ENCODE data around the gene PYDC1.

The PYDC1 gene

GRCh38 chr16:31183432-31184428 lies 33.2 kb downstream of the PYDC1 start:
- no peak overlapping the region for H3K4me3 ChIP-seq (ENCODE audit: severe bottlenecking)
- H3K27ac ChIP-seq (ENCODE audit: poor library complexity, severe bottlenecking), result no peak overlapping the region
- DNase-seq (ENCODE audit: low spot score) (peak; percentile 21), ATAC-seq (ENCODE audit: low read depth) (no peak)
- no peak for TF ChIP-seq CTCF (IDR thresholded peaks at IDR 0.05; ENCODE audit: poor library complexity, severe bottlenecking)
- no peaks in the 10 kb centered on the region for H3K27me3 ChIP-seq (ENCODE audit: insufficient read depth, poor library complexity, severe bottlenecking)
- peaks cover 80% of the 10 kb centered on the region for H3K36me3 ChIP-seq (ENCODE audit: low read depth)
- H3K4me1 ChIP-seq (ENCODE audit: insufficient read depth, poor library complexity, severe bottlenecking), result no peaks in the 10 kb centered on the region
- no peaks in the 10 kb centered on the region for H3K9me3 ChIP-seq (ENCODE audit: severe bottlenecking)

GRCh38 chr16:31182391-31182790 lies 34.5 kb downstream of the PYDC1 start:
- Histone ChIP-seq H3K4me3 (ENCODE audit: severe bottlenecking) (peak overlapping the region; percentile 81), H3K9me3 (ENCODE audit: severe bottlenecking) (no peaks in the 10 kb centered on the region), H3K27me3 (ENCODE audit: insufficient read depth, poor library complexity, severe bottlenecking) (no peaks in the 10 kb centered on the region), H3K4me1 (ENCODE audit: insufficient read depth, poor library complexity, severe bottlenecking) (no peaks in the 10 kb centered on the region), H3K36me3 (ENCODE audit: low read depth) (peaks cover 66% of the 10 kb centered on the region), H3K27ac (ENCODE audit: poor library complexity, severe bottlenecking) (peak overlapping the region; percentile 77)
- TF ChIP-seq CTCF (IDR thresholded peaks at IDR 0.05; ENCODE audit: poor library complexity, severe bottlenecking), result no peak
- no peak for ATAC-seq (ENCODE audit: low read depth)
- no peak for DNase-seq (ENCODE audit: low spot score)

GRCh38 chr16:31181102-31181830 lies 35.7 kb downstream of the PYDC1 start:
- Histone ChIP-seq H3K36me3 (ENCODE audit: low read depth) (peaks cover 55% of the 10 kb centered on the region), H3K9me3 (ENCODE audit: severe bottlenecking) (no peaks in the 10 kb centered on the region), H3K27ac (ENCODE audit: poor library complexity, severe bottlenecking) (peak overlapping the region; percentile 77), H3K4me1 (ENCODE audit: insufficient read depth, poor library complexity, severe bottlenecking) (no peaks in the 10 kb centered on the region), H3K27me3 (ENCODE audit: insufficient read depth, poor library complexity, severe bottlenecking) (no peaks in the 10 kb centered on the region), H3K4me3 (ENCODE audit: severe bottlenecking) (peak overlapping the region; percentile 81)
- no peak for TF ChIP-seq CTCF (IDR thresholded peaks at IDR 0.05; ENCODE audit: poor library complexity, severe bottlenecking)
- ATAC-seq (ENCODE audit: low read depth) (no peak), DNase-seq (ENCODE audit: low spot score) (no peak)

GRCh38 chr16:31179747-31180459 lies 37.0 kb downstream of the PYDC1 start, which contains the start of gene FUS:
FUS (plus strand) TSS chr16:31180139; CDS start chr16:31180215, 76 bp downstream.
- H3K4me3 ChIP-seq (ENCODE audit: severe bottlenecking), result peak within 1 kb of the TSS; percentile 81
- H3K27ac ChIP-seq (ENCODE audit: poor library complexity, severe bottlenecking), result peak within 1 kb of the TSS; percentile 77
- no peak for TF ChIP-seq CTCF (IDR thresholded peaks at IDR 0.05; ENCODE audit: poor library complexity, severe bottlenecking)
- no peaks in the 10 kb centered on the region for H3K9me3 ChIP-seq (ENCODE audit: severe bottlenecking)
- peaks cover 41% of the 10 kb centered on the region for H3K36me3 ChIP-seq (ENCODE audit: low read depth)
- DNase-seq (ENCODE audit: low spot score) (peak; percentile 82), ATAC-seq (ENCODE audit: low read depth) (peak; percentile 60)
- H3K27me3 ChIP-seq (ENCODE audit: insufficient read depth, poor library complexity, severe bottlenecking), result no peaks in the 10 kb centered on the region
- no peaks in the 10 kb centered on the region for H3K4me1 ChIP-seq (ENCODE audit: insufficient read depth, poor library complexity, severe bottlenecking)

Measured in RWPE2 (cell line).